Spleen (tissue), 11 donors: ENCODE results near the gene AMOTL2. TPM values are rescaled to one million over a fixed set of nuclear protein-coding genes. Genes with fewer than 3 reads are reported as not detected.

Source experiments
- DNase-seq: peaks from one replicate; pipeline ENCODE4 v3.0.0-alpha.2; 2020
- H3K27ac ChIP-seq, 8 donors: fragments of 200-600 bp; sonication (generic) in 7 of 8; 1 replicate in 4 of 8; 2 replicates in 4 of 8; pipeline versions ENCODE4 v1.5.0 to v1.8.0; 2016 to 2021; ENCODE audit warnings: inconsistent platforms in 4 of 8, mild to moderate bottlenecking in 4 of 8, moderate library complexity in 1 of 8
- H3K27me3 ChIP-seq, 7 donors: fragments of 200-600 bp; sonication (generic) in 6 of 7; replicated peaks in 1 of 7; 1 replicate in 4 of 7; 2 replicates in 3 of 7; pipeline versions ENCODE4 v1.5.0 to v1.8.0; 2016 to 2021; ENCODE audit warnings: inconsistent platforms in 3 of 7, mild to moderate bottlenecking in 1 of 7
- H3K36me3 ChIP-seq, 6 donors: fragments of 200-600 bp; sonication (generic) in 5 of 6; 1 replicate in 4 of 6; 2 replicates in 2 of 6; pipeline versions ENCODE4 v1.5.0 to v1.8.0; 2016 to 2021; ENCODE audit warnings: inconsistent platforms in 2 of 6
- H3K4me1 ChIP-seq, 6 donors: fragments of 200-600 bp; sonication (generic) in 5 of 6; 1 replicate in 3 of 6; 2 replicates in 3 of 6; pipeline versions ENCODE4 v1.5.0 to v1.8.0; 2016 to 2021; ENCODE audit warnings: inconsistent platforms in 3 of 6
- H3K4me3 ChIP-seq, 8 donors: fragments of 200-600 bp; sonication (generic) in 7 of 8; 1 replicate in 4 of 8; 2 replicates in 4 of 8; pipeline versions ENCODE4 v1.5.0 to v1.8.0; 2016 to 2021; ENCODE audit warnings: inconsistent platforms in 4 of 8, mild to moderate bottlenecking in 4 of 8, moderate library complexity in 2 of 8
- H3K9me3 ChIP-seq, 8 donors: fragments of 200-600 bp; sonication (generic) in 7 of 8; 1 replicate in 4 of 8; 2 replicates in 4 of 8; pipeline versions ENCODE4 v1.5.0 to v1.8.0; 2016 to 2021; ENCODE audit warnings: inconsistent platforms in 4 of 8
- POLR2A ChIP-seq, 3 donors: fragments of 450-650 bp; IDR thresholded peaks; one replicate each; pipeline ENCODE4 v1.5.1; 2017; ENCODE audit warnings: antibody characterized with exemption in 3 of 3, mild to moderate bottlenecking in 1 of 3
- POLR2AphosphoS5 ChIP-seq, 3 donors: sonication (generic); formaldehyde crosslinking; IDR thresholded peaks; one replicate each; pipeline ENCODE4 v1.5.1; 2017; ENCODE audit warnings: antibody characterized with exemption in 3 of 3
- WGBS, 5 donors: extraction: QIAGEN DNeasy Blood & Tissue Kit in 3 of 5; methylation state at CpG; one replicate each; pipeline versions ENCODE4 v1.1.5 to v1.1.7; 2013 to 2018; 5-methylcytosine and 5-hydroxymethylcytosine counted together
- intact Hi-C: fragments of 100-400 bp; cut with DNase I; formaldehyde crosslinking; loops from one replicate; pipeline ENCODE4 v1.15.0; 2023; ENCODE audit warnings: low total_unique reads
- polyA plus RNA-seq, 3 donors: library from polyadenylated mRNA; stranded (reverse); fragments of 200-250 nt; gene quantifications; one replicate each; pipeline ENCODE4 v1.2.1, GENCODE V29; 2013
- total RNA-seq, 7 donors: library from RNA; depleted of rRNA in 3 of 7; stranded (reverse); fragments of >200 nt in 3 of 7; fragmentation: NEBNext Ultra II Directional in 4 of 7; extraction: Animal tissue kit (Norgen Biotek cat#: 25700) in 4 of 7; gene quantifications; one replicate each; pipeline versions ENCODE4 v1.1.0 to v1.2.1, GENCODE V29; 2016 to 2021
- TF ChIP-seq, protein P1 (sequence below), 11 experiments: fragments of 200-600 bp in 7 of 11; fragments of 450-650 bp in 4 of 11; sonication (generic) in 4 of 11; IDR thresholded peaks in 8 of 11; conservative IDR thresholded peaks in 3 of 11; 1 replicate in 7 of 11; 2 replicates in 4 of 11; pipeline versions ENCODE4 v1.4.0 to v1.8.0; 2016 to 2021; ENCODE audit warnings: antibody characterized with exemption in 11 of 11, inconsistent platforms in 4 of 11, mild to moderate bottlenecking in 1 of 11
- donor health status: healthy with polysubstance abuse.
- donor health status: DM: no; HTN: no; CAD: no; lungs with moderate emphysema.
- donor health status: DM: no; HTN: no; CAD: no.
- donor health status: Bipolar disorder and iron deficiency.
- donor health status: healthy.
- donor health status: DM: no; HTN: no; CAD: no.
- donor health status: DM: yes; HTN: yes; CAD: no.

The AMOTL2 gene
- total and polyA plus RNA-seq, 10 donors: 3.8 to 83.4 (median 40.4) TPM

GRCh38 chr3:134337511-134338200 lies 36.6 kb downstream of the AMOTL2 start:
- no peaks in the 10 kb centered on the region for H3K27me3 ChIP-seq
- no peaks in the 10 kb centered on the region for H3K9me3 ChIP-seq
- no peak for DNase-seq
- H3K27ac ChIP-seq: no peak overlapping the region
- H3K4me1 ChIP-seq: peaks cover 0 to 20% (median 4%) of the 10 kb centered on the region in 6 donors
- no peaks in the 10 kb centered on the region for H3K36me3 ChIP-seq
- no peak overlapping the region for H3K4me3 ChIP-seq
- intact Hi-C loops: no loop called here
- TF ChIP-seq POLR2A (IDR thresholded peaks at IDR 0.05) (no peak), POLR2AphosphoS5 (IDR thresholded peaks at IDR 0.05) (no peak)
- TF ChIP-seq, protein P1, sequence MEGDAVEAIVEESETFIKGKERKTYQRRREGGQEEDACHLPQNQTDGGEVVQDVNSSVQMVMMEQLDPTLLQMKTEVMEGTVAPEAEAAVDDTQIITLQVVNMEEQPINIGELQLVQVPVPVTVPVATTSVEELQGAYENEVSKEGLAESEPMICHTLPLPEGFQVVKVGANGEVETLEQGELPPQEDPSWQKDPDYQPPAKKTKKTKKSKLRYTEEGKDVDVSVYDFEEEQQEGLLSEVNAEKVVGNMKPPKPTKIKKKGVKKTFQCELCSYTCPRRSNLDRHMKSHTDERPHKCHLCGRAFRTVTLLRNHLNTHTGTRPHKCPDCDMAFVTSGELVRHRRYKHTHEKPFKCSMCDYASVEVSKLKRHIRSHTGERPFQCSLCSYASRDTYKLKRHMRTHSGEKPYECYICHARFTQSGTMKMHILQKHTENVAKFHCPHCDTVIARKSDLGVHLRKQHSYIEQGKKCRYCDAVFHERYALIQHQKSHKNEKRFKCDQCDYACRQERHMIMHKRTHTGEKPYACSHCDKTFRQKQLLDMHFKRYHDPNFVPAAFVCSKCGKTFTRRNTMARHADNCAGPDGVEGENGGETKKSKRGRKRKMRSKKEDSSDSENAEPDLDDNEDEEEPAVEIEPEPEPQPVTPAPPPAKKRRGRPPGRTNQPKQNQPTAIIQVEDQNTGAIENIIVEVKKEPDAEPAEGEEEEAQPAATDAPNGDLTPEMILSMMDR (IDR thresholded peaks at IDR 0.05 in 8 of 11, conservative IDR thresholded peaks at IDR 0.05 in 3 of 11): no peak
- 77 to 93% (median 85%) methylated on average over 2 to 3 of the region's 3 CpGs for WGBS, 5 donors

GRCh38 chr3:134337071-134337482 lies 37.2 kb downstream of the AMOTL2 start:
- intact Hi-C loops: no loop called here
- 82 to 95% (median 91%) methylated on average over 7 to 8 of the region's 8 CpGs for WGBS, 5 donors
- peaks cover 0 to 20% (median 4%) of the 10 kb centered on the region in 6 donors for H3K4me1 ChIP-seq
- no peak for TF ChIP-seq POLR2AphosphoS5 (IDR thresholded peaks at IDR 0.05)
- TF ChIP-seq, protein P1 (IDR thresholded peaks at IDR 0.05 in 8 of 11, conservative IDR thresholded peaks at IDR 0.05 in 3 of 11): no peak
- no peak for TF ChIP-seq POLR2A (IDR thresholded peaks at IDR 0.05)
- H3K4me3 ChIP-seq: no peak overlapping the region
- DNase-seq: no peak
- H3K27me3 ChIP-seq: no peaks in the 10 kb centered on the region
- H3K9me3 ChIP-seq: no peaks in the 10 kb centered on the region
- H3K27ac ChIP-seq: no peak overlapping the region
- H3K36me3 ChIP-seq: no peaks in the 10 kb centered on the region

GRCh38 chr3:134336587-134336986 lies 37.7 kb downstream of the AMOTL2 start:
- H3K27me3 ChIP-seq: no peaks in the 10 kb centered on the region
- intact Hi-C loops: no loop called here
- 78 to 90% (median 81%) methylated on average over 6 of the region's 6 CpGs for WGBS, 5 donors
- no peak overlapping the region for H3K4me3 ChIP-seq
- TF ChIP-seq, protein P1 (IDR thresholded peaks at IDR 0.05 in 8 of 11, conservative IDR thresholded peaks at IDR 0.05 in 3 of 11): no peak
- TF ChIP-seq POLR2AphosphoS5 (IDR thresholded peaks at IDR 0.05) (no peak), POLR2A (IDR thresholded peaks at IDR 0.05) (no peak)
- no peaks in the 10 kb centered on the region for H3K9me3 ChIP-seq
- peaks cover 0 to 20% (median 4%) of the 10 kb centered on the region in 6 donors for H3K4me1 ChIP-seq
- H3K27ac ChIP-seq: no peak overlapping the region
- no peaks in the 10 kb centered on the region for H3K36me3 ChIP-seq
- DNase-seq: no peak

- Histone ChIP-seq H3K27ac (peak overlapping the region in 1 of 8 donors; percentile 1), H3K36me3 (no peaks in the 10 kb centered on the region), H3K4me3 (no peak overlapping the region), H3K4me1 (peaks cover 0 to 16% (median 4%) of the 10 kb centered on the region in 6 donors), H3K9me3 (no peaks in the 10 kb centered on the region), H3K27me3 (no peaks in the 10 kb centered on the region)
- intact Hi-C loops: no loop called here
- DNase-seq: no peak
- TF ChIP-seq, protein P1 (IDR thresholded peaks at IDR 0.05 in 8 of 11, conservative IDR thresholded peaks at IDR 0.05 in 3 of 11): no peak
- WGBS, 5 donors: 31 to 52% (median 46%) methylated on average over 2 of the region's 2 CpGs
Measured at GRCh38 chr3:134334901-134335280, 39.4 kb downstream of the AMOTL2 start.
